ENCODE measurements around the gene SLC39A5.

- TF ChIP-seq CTCF (conservative IDR thresholded peaks at IDR 0.05) (no peak), EZH2 (IDR thresholded peaks at IDR 0.05; ENCODE audit: low read depth) (no peak)
These were observed 23.2 kb downstream of the SLC39A5 start for GRCh38 chr12:56253091-56253490.
